ENCODE data around the gene RRAS2.
"Not testable (repeated sequence)": the region's sequence is repeated elsewhere in the genome, so short reads cannot be mapped to it uniquely, and the experiment has no call there.

The RRAS2 gene

DNA sequence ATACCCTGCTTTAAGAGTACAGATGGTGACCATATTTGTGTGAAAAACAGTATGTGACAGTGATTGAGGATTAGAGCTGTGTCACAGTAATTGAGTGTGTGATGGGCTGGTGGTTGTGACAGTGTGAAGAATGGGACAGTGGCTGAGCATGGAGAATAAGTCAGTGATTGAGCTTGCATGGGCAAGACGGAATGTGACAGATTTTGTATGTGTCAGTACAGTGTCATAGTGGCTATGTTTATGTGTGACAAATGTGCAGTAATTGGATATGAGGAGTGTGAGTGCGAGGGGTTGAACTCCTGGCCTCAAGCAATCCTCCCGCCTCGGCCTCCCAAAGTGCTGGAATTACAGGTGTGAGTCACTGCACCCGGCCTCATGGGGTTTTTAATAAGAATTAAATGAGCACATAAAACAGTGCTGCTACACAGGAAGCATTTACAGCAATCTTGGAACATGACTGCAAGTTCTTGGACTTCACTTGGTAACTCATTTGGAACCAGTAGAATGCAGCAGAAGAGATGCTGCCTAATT lies 583 bp upstream of the RRAS2 start:
- peak overlapping the region; percentile 41 to 80 for H3K9ac ChIP-seq (ENCODE audit: low read depth in 1 of 2, low read length in 2 of 2)
- no peaks in the 10 kb centered on the region for H3K27me3 ChIP-seq (ENCODE audit: control insufficient read depth in 2 of 2, insufficient read depth in 2 of 2, low read length in 2 of 2)
- no peaks in the 10 kb centered on the region for H3K9me3 ChIP-seq (ENCODE audit: control insufficient read depth in 2 of 2, low read length in 2 of 2)
- no peak overlapping the region for H3K27ac ChIP-seq (ENCODE audit: low read depth in 2 of 2, low read length in 2 of 2)
- peaks cover 8 to 14% of the 10 kb centered on the region in 2 donors for H3K4me1 ChIP-seq (ENCODE audit: control insufficient read depth in 2 of 2, insufficient read depth in 2 of 2, low read length in 2 of 2)
- peak overlapping the region; percentile 73 to 81 for H3K4me3 ChIP-seq (ENCODE audit: low read length in 2 of 2)
- no peaks in the 10 kb centered on the region for H3K36me3 ChIP-seq (ENCODE audit: control insufficient read depth in 2 of 2, insufficient read depth in 2 of 2, low read length in 2 of 2)

DNA sequence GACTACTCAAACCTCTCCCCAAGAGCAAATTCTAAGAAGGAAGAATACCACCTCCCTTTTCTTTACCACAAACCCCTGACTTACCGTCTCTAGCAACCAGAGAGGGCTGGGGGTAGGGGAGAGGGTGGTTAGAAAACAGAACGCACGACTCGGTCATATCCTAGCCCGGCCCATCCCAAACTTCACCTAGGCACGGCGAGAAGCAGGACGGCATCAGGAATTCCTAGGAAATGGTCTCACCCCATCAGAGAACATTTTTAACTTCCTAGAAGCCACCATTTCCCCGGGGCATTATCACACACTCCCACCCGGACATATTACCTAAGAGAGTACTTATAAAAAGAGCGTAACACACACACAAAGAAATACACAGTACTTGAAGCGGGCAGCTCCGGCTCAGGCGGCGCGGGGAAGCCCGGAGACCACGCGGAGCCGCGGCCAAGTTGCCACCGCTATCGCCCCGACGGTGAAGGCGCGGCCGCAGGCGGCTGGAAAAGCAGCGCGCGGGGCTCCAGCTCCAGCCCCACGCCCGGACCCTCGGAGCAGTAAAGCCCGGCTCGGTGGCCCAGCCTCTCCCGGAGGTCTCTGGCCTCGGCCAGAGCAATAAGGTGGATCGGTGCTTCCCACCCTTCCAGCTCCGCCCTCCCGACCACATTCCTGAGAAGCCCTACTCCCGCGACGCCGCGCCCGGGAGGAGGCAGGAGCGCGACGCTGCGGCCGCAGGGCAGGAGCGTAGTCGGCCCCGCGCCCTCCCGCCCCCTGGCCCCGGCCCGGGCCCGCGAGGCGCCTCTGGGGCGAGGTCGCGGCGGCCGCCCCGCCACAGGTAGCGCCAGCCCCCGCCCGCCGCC lies 878 bp downstream of the RRAS2 start:
- Histone ChIP-seq H3K4me1 (ENCODE audit: control insufficient read depth in 2 of 2, insufficient read depth in 2 of 2, low read length in 2 of 2) (peaks cover 8 to 14% of the 10 kb centered on the region in 2 donors), H3K36me3 (ENCODE audit: control insufficient read depth in 2 of 2, insufficient read depth in 2 of 2, low read length in 2 of 2) (no peaks in the 10 kb centered on the region), H3K9ac (ENCODE audit: low read depth in 1 of 2, low read length in 2 of 2) (peak overlapping the region; percentile 80 to 83), H3K27ac (ENCODE audit: low read depth in 2 of 2, low read length in 2 of 2) (peak overlapping the region; percentile 70 to 74), H3K27me3 (ENCODE audit: control insufficient read depth in 2 of 2, insufficient read depth in 2 of 2, low read length in 2 of 2) (no peaks in the 10 kb centered on the region), H3K9me3 (ENCODE audit: control insufficient read depth in 2 of 2, low read length in 2 of 2) (no peaks in the 10 kb centered on the region), H3K4me3 (ENCODE audit: low read length in 2 of 2) (peak overlapping the region; percentile 81 to 89)

DNA sequence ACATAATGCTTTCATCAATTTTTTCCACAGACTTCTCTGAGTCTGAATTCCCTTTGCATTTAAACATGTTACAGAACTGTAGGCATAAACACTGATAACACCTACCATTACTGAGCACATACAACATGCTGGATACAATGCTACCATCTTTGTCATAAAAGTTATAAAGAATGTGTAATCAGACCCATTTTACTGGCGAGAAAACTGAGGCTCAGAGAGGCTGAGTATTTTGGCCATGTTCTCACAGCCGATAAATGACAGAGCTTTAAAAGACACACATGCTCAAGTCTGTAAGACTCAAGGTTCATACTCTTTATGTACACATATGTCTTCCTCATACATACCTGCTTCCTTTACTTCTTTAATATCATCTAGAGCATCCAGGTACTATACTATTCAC lies 2.6 kb downstream of the RRAS2 start:
- no peaks in the 10 kb centered on the region for H3K27me3 ChIP-seq (ENCODE audit: control insufficient read depth in 2 of 2, insufficient read depth in 2 of 2, low read length in 2 of 2)
- H3K27ac ChIP-seq (ENCODE audit: low read depth in 2 of 2, low read length in 2 of 2), result no peak overlapping the region
- H3K9ac ChIP-seq (ENCODE audit: low read depth in 1 of 2, low read length in 2 of 2), result no peak overlapping the region
- H3K4me3 ChIP-seq (ENCODE audit: low read length in 2 of 2), result no peak overlapping the region
- no peaks in the 10 kb centered on the region for H3K9me3 ChIP-seq (ENCODE audit: control insufficient read depth in 2 of 2, low read length in 2 of 2)
- no peaks in the 10 kb centered on the region for H3K36me3 ChIP-seq (ENCODE audit: control insufficient read depth in 2 of 2, insufficient read depth in 2 of 2, low read length in 2 of 2)
- H3K4me1 ChIP-seq (ENCODE audit: control insufficient read depth in 2 of 2, insufficient read depth in 2 of 2, low read length in 2 of 2), result peaks cover 8 to 11% of the 10 kb centered on the region in 2 donors

DNA sequence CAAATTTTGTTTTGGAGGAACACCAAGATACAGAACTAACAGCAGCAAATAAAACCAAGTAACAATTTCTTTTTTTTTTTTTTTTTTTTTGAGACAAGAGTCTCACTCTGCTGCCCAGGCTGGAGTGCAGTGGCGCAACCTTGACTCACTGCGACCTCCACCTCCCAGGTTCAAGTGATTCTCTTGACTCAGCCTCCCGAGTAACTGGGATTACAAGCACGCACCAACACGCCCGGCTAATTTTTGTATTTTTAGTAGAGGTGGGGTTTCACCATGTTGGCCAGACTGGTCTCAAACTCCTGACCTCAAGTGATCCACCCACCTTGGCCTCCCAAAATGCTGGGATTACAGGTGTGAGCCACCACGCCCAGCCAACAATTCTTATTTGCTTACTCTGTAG lies 4.4 kb downstream of the RRAS2 start:
- not testable (repeated sequence) for H3K4me3 ChIP-seq (ENCODE audit: low read length in 2 of 2); H3K36me3 ChIP-seq (ENCODE audit: control insufficient read depth in 2 of 2, insufficient read depth in 2 of 2, low read length in 2 of 2); H3K27me3 ChIP-seq (ENCODE audit: control insufficient read depth in 2 of 2, insufficient read depth in 2 of 2, low read length in 2 of 2); H3K9ac ChIP-seq (ENCODE audit: low read depth in 1 of 2, low read length in 2 of 2); H3K27ac ChIP-seq (ENCODE audit: low read depth in 2 of 2, low read length in 2 of 2); H3K9me3 ChIP-seq (ENCODE audit: control insufficient read depth in 2 of 2, low read length in 2 of 2)
- H3K4me1 ChIP-seq (ENCODE audit: control insufficient read depth in 2 of 2, insufficient read depth in 2 of 2, low read length in 2 of 2), result peaks cover 8 to 11% of the 10 kb centered on the region in 2 donors

DNA sequence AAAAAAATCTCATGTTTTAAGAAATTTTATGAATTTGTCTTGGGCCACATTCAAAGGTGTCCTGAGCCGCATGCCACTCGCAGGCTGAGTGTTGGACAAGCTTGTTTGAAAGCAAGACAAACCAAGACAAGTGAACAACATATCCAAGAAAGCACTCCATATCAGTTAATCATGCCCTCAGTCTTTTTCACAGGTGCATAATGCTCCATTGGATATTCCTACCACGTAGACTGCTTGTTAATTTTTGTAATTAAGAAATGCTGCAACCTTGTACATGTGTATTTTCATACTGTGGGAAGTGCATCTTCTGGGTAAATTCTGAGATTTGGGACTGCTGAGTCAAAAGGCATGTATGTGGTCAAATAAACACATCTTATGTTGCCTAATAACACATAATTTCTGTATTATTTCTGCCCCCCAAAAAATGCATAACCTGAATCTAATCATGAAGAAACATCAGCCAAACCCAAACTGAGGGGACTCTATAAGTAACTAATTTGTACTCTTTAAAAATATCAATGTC lies 8.2 kb downstream of the RRAS2 start:
- no peak overlapping the region for H3K27ac ChIP-seq (ENCODE audit: low read depth in 2 of 2, low read length in 2 of 2)
- H3K27me3 ChIP-seq (ENCODE audit: control insufficient read depth in 2 of 2, insufficient read depth in 2 of 2, low read length in 2 of 2), result no peaks in the 10 kb centered on the region
- H3K9me3 ChIP-seq (ENCODE audit: control insufficient read depth in 2 of 2, low read length in 2 of 2), result no peaks in the 10 kb centered on the region
- H3K36me3 ChIP-seq (ENCODE audit: control insufficient read depth in 2 of 2, insufficient read depth in 2 of 2, low read length in 2 of 2), result no peaks in the 10 kb centered on the region
- H3K9ac ChIP-seq (ENCODE audit: low read depth in 1 of 2, low read length in 2 of 2), result no peak overlapping the region
- no peaks in the 10 kb centered on the region for H3K4me1 ChIP-seq (ENCODE audit: control insufficient read depth in 2 of 2, insufficient read depth in 2 of 2, low read length in 2 of 2)
- no peak overlapping the region for H3K4me3 ChIP-seq (ENCODE audit: low read length in 2 of 2)

DNA sequence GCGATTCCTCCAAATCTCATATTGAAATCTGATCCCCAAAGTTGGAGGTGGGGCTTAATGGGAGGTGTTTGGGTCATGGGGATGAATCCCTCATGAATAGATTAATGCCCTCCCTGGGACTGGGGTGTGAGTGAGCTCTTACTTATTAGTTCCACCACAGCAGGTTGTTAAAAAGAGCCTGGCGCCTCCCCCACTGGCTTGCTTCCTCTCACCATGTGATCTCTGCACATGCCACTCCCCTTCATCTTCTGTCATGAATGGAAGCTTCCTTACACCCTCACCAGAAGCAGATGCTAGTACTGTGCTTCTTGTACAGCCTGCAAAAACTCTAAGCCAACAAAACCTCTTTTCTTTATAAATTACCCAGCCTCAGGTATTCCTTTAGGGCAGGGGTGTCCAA lies 8.8 kb downstream of the RRAS2 start:
- H3K4me3 ChIP-seq (ENCODE audit: low read length in 2 of 2), result no peak overlapping the region
- no peak overlapping the region for H3K9ac ChIP-seq (ENCODE audit: low read depth in 1 of 2, low read length in 2 of 2)
- no peaks in the 10 kb centered on the region for H3K9me3 ChIP-seq (ENCODE audit: control insufficient read depth in 2 of 2, low read length in 2 of 2)
- H3K27ac ChIP-seq (ENCODE audit: low read depth in 2 of 2, low read length in 2 of 2), result no peak overlapping the region
- H3K36me3 ChIP-seq (ENCODE audit: control insufficient read depth in 2 of 2, insufficient read depth in 2 of 2, low read length in 2 of 2), result no peaks in the 10 kb centered on the region
- no peaks in the 10 kb centered on the region for H3K27me3 ChIP-seq (ENCODE audit: control insufficient read depth in 2 of 2, insufficient read depth in 2 of 2, low read length in 2 of 2)
- no peaks in the 10 kb centered on the region for H3K4me1 ChIP-seq (ENCODE audit: control insufficient read depth in 2 of 2, insufficient read depth in 2 of 2, low read length in 2 of 2)

DNA sequence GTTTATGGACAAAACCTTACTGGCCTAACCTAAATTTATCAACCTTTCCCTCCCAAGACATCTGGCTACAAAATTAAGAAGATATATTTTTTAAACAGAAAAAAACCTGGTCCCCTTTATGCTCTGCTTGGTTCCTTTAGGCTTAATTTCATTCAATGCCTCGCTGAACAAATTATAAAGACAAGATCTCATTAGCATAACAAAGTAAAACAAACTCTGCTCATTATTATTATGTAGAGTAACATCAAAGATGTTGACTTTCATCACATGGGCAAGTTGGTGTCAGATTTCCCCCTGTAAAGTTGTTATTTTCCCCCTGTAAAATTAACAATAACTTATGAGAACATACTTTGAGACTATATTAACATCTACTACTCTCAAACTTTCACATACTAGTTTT lies 11.0 kb downstream of the RRAS2 start:
- Histone ChIP-seq H3K36me3 (ENCODE audit: control insufficient read depth in 2 of 2, insufficient read depth in 2 of 2, low read length in 2 of 2) (no peaks in the 10 kb centered on the region), H3K27me3 (ENCODE audit: control insufficient read depth in 2 of 2, insufficient read depth in 2 of 2, low read length in 2 of 2) (no peaks in the 10 kb centered on the region), H3K27ac (ENCODE audit: low read depth in 2 of 2, low read length in 2 of 2) (no peak overlapping the region), H3K4me3 (ENCODE audit: low read length in 2 of 2) (no peak overlapping the region), H3K9ac (ENCODE audit: low read depth in 1 of 2, low read length in 2 of 2) (no peak overlapping the region), H3K4me1 (ENCODE audit: control insufficient read depth in 2 of 2, insufficient read depth in 2 of 2, low read length in 2 of 2) (no peaks in the 10 kb centered on the region), H3K9me3 (ENCODE audit: control insufficient read depth in 2 of 2, low read length in 2 of 2) (no peaks in the 10 kb centered on the region)

DNA sequence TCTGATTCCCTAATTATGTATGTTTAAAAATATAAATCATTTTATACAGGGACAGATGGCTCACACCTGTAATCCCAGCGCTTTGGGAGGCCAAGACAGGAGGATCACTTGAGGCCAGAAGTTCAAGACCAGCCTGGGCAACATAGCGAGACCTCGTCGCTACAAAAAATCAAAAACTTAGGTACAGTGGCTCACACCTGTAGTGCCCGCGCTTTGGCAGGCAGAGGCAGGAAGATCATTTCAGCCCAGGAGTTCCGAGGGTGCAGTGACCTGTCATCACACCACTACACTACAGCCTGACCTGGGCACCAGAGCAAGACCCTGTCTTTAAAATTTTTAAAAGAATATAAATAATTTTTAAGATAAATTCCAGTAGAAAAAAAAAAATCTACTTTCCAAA lies 11.5 kb downstream of the RRAS2 start:
- H3K4me3 ChIP-seq (ENCODE audit: low read length in 2 of 2), result no peak overlapping the region

DNA sequence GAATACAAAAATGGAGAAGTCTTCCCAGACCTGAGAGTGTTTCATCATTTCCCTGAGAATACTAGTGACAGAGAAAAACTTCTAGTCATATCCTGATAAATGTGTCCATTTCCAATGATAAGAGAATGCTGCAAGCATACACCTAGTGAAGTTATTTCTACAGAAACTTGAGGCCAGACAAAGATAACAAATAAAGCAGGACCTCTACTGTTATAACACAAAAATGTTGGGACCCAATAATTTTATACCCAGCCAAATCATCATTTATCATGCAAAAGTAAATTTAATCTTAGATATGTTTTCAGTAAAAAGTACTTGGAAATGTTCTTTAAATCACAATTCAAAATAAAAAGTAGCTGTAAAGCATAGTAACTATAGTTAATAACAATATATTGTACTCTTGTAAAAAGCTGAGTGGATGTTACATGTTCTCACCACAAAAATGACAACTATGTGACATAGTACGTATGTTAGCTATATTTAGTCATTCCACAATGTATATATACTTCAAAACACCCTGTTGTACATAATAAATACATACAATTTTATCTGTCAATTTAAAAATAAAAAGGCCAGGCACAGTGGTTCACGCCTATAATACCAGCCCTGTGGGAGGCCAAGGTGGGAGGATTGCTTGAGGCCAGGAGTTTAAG lies 12.6 kb downstream of the RRAS2 start:
- H3K27ac ChIP-seq (ENCODE audit: low read depth in 2 of 2, low read length in 2 of 2), result no peak overlapping the region
- H3K4me3 ChIP-seq (ENCODE audit: low read length in 2 of 2), result no peak overlapping the region
- no peaks in the 10 kb centered on the region for H3K4me1 ChIP-seq (ENCODE audit: control insufficient read depth in 2 of 2, insufficient read depth in 2 of 2, low read length in 2 of 2)
- no peaks in the 10 kb centered on the region for H3K36me3 ChIP-seq (ENCODE audit: control insufficient read depth in 2 of 2, insufficient read depth in 2 of 2, low read length in 2 of 2)
- no peak overlapping the region for H3K9ac ChIP-seq (ENCODE audit: low read depth in 1 of 2, low read length in 2 of 2)
- no peaks in the 10 kb centered on the region for H3K27me3 ChIP-seq (ENCODE audit: control insufficient read depth in 2 of 2, insufficient read depth in 2 of 2, low read length in 2 of 2)
- H3K9me3 ChIP-seq (ENCODE audit: control insufficient read depth in 2 of 2, low read length in 2 of 2), result no peaks in the 10 kb centered on the region

More for the DNA sequence above, 11.5 kb downstream of the RRAS2 start:
- no peaks in the 10 kb centered on the region for H3K36me3 ChIP-seq (ENCODE audit: control insufficient read depth in 2 of 2, insufficient read depth in 2 of 2, low read length in 2 of 2)
- H3K4me1 ChIP-seq (ENCODE audit: control insufficient read depth in 2 of 2, insufficient read depth in 2 of 2, low read length in 2 of 2), result no peaks in the 10 kb centered on the region
- no peak overlapping the region for H3K9ac ChIP-seq (ENCODE audit: low read depth in 1 of 2, low read length in 2 of 2)
- H3K27me3 ChIP-seq (ENCODE audit: control insufficient read depth in 2 of 2, insufficient read depth in 2 of 2, low read length in 2 of 2), result no peaks in the 10 kb centered on the region
- H3K9me3 ChIP-seq (ENCODE audit: control insufficient read depth in 2 of 2, low read length in 2 of 2), result no peaks in the 10 kb centered on the region
- no peak overlapping the region for H3K27ac ChIP-seq (ENCODE audit: low read depth in 2 of 2, low read length in 2 of 2)

DNA sequence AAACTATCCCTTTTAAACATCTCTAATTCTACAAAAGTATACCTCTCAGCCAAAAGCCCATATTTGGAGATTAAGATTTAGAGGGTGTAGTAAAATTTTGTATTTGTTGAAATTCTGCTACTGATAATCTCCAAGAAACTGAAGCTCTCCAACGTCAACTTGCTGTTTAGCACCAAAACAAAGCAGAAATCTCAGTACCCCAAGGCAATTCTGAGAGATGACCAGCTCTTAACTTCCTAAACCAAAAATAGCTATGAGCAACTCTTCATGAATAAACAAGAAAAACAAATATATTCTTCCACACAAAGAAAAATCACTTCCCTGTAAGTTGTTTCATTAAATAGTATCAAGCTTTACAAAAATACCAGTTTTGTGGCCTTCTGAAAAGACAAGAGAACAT lies 13.3 kb downstream of the RRAS2 start:
- no peaks in the 10 kb centered on the region for H3K36me3 ChIP-seq (ENCODE audit: control insufficient read depth in 2 of 2, insufficient read depth in 2 of 2, low read length in 2 of 2)
- H3K4me1 ChIP-seq (ENCODE audit: control insufficient read depth in 2 of 2, insufficient read depth in 2 of 2, low read length in 2 of 2), result no peaks in the 10 kb centered on the region
- H3K4me3 ChIP-seq (ENCODE audit: low read length in 2 of 2), result no peak overlapping the region
- H3K27ac ChIP-seq (ENCODE audit: low read depth in 2 of 2, low read length in 2 of 2), result no peak overlapping the region
- no peaks in the 10 kb centered on the region for H3K27me3 ChIP-seq (ENCODE audit: control insufficient read depth in 2 of 2, insufficient read depth in 2 of 2, low read length in 2 of 2)
- no peak overlapping the region for H3K9ac ChIP-seq (ENCODE audit: low read depth in 1 of 2, low read length in 2 of 2)
- H3K9me3 ChIP-seq (ENCODE audit: control insufficient read depth in 2 of 2, low read length in 2 of 2), result no peaks in the 10 kb centered on the region
